ENCODE measurements around the gene PWWP2B. TPM values are rescaled to one million over a fixed set of nuclear protein-coding genes. Genes with fewer than 3 reads are reported as not detected.
A peak's percentile ranks its signal among the peaks of the same experiment; 100 is the strongest.

PWWP2B gene
- total RNA-seq, 4 donors from 2014 or later, result 14.9 to 27.3 (median 16.7) TPM

DNA sequence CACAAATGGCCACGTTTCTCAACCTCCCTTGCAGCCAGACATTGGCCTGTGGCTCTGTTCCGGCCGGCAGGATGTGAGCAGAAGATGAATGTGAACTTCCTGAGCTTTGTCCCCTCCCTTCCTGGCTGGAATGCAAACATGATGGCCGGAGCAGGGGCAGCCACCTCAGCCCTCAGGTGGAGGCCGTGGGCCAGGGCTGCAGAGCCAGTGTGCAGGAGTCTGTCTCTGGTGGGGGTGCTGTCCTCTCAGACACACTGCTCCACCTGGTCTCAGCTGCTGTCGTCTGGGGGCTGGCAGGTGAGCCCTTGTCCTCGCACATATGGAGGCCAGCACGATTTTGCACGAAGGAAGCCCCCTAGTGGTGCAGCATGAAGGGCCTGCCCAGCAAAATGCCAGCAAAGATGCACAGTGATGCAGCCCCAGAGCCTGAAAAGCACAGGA, 25.3 kb upstream of the PWWP2B start:
- intact Hi-C loops (cut with DNase I), result no loop called here
- Histone ChIP-seq H3K4me1 (no peaks in the 10 kb centered on the region), H3K4me3 (no peak overlapping the region), H3K27ac (no peak overlapping the region), H3K27me3 (no peaks in the 10 kb centered on the region), H3K36me3 (peaks cover 0 to 5% (median 2%) of the 10 kb centered on the region in 3 donors), H3K9me3 (no peaks in the 10 kb centered on the region)
- TF ChIP-seq, protein P1, sequence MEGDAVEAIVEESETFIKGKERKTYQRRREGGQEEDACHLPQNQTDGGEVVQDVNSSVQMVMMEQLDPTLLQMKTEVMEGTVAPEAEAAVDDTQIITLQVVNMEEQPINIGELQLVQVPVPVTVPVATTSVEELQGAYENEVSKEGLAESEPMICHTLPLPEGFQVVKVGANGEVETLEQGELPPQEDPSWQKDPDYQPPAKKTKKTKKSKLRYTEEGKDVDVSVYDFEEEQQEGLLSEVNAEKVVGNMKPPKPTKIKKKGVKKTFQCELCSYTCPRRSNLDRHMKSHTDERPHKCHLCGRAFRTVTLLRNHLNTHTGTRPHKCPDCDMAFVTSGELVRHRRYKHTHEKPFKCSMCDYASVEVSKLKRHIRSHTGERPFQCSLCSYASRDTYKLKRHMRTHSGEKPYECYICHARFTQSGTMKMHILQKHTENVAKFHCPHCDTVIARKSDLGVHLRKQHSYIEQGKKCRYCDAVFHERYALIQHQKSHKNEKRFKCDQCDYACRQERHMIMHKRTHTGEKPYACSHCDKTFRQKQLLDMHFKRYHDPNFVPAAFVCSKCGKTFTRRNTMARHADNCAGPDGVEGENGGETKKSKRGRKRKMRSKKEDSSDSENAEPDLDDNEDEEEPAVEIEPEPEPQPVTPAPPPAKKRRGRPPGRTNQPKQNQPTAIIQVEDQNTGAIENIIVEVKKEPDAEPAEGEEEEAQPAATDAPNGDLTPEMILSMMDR (IDR thresholded peaks at IDR 0.05), result peak in 2 of 6 experiments; percentile 6 to 21
- no peak for TF ChIP-seq POLR2A (IDR thresholded peaks at IDR 0.05)
- 66 to 100% methylated on average over 1 to 3 of the region's 9 CpGs for WGBS, 2 donors
- no peak for DNase-seq

DNA sequence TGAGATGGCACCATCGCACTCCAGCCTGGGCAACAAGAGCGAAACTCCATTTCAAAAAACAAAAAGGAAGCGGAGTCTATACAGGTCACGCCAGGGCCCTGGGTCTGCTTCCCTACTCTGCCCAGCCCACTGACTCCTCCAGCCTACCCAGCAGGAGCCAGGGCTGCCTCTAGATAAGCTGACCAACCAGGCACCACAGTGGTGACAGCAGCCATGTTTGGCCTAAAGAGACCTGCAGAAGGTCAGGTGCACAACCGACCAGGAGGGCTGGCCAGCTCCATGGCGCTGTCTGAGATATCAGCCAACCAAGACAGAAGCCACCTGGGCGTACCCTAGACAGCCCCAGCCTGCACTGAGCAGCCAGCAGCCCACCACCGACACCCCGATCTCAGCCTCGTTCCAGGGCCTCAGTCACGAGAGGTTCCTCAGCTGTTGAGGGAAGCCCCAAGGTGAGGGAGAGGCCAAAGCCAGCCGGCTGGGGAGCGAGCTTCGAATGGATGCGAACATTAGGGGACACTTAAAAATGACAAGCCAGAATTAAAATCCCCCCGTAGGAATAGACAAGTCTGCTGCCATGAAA, 24.4 kb upstream of the PWWP2B start:
- no peak overlapping the region for H3K4me3 ChIP-seq
- intact Hi-C loops (cut with DNase I), result no loop called here
- H3K27ac ChIP-seq, result no peak overlapping the region
- no peak for TF ChIP-seq POLR2A (IDR thresholded peaks at IDR 0.05)
- TF ChIP-seq, protein P1 (IDR thresholded peaks at IDR 0.05), result no peak
- no peaks in the 10 kb centered on the region for H3K27me3 ChIP-seq
- no peak for DNase-seq
- no peaks in the 10 kb centered on the region for H3K4me1 ChIP-seq
- no peaks in the 10 kb centered on the region for H3K36me3 ChIP-seq
- 85 to 92% methylated on average over 8 to 16 of the region's 16 CpGs for WGBS, 2 donors
- H3K9me3 ChIP-seq, result no peaks in the 10 kb centered on the region

DNA sequence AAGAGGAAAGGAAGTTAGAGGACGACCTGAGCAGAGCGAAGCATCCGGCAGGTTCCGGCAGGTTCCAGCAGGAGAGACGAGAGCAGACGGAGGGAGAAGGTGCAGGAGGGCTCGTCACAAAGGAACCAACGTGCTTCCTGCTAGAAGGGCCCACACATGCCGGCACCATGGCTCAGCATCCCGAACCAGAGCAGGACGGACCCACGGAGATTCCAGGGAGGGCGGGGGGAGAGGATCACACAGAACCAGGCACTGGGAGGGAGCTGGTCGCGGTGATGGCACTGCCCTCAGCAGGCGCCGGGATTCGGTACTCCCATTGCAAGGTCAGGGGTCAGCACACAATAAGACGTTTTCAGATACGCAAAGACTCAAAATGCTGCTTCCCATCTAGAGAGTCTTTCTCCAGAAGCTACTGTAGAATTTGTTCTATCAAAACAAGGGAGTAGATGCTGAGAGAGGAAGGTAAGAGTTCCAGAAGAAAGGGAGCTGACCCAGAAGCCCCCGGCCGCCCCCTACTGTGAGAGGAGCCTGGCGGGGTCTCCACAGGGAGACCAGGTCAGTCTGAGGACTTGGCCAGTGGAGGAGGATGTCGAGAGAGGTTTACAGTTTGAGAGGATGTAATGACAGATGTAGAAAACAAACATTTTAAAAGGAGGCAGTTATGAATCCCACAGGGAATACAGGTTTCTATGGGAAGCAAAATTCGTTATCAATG, 23.6 kb upstream of the PWWP2B start:
- H3K4me3 ChIP-seq, result no peak overlapping the region
- WGBS, 2 donors, result 66 to 71% methylated on average over 23 to 25 of the region's 25 CpGs
- no peaks in the 10 kb centered on the region for H3K4me1 ChIP-seq
- DNase-seq, result no peak
- H3K27me3 ChIP-seq, result no peaks in the 10 kb centered on the region
- TF ChIP-seq, protein P1 (IDR thresholded peaks at IDR 0.05), result no peak
- no peak for TF ChIP-seq POLR2A (IDR thresholded peaks at IDR 0.05)
- no peak overlapping the region for H3K27ac ChIP-seq
- intact Hi-C loops (cut with DNase I), result no loop called here
- H3K36me3 ChIP-seq, result no peaks in the 10 kb centered on the region
- H3K9me3 ChIP-seq, result no peaks in the 10 kb centered on the region

DNA sequence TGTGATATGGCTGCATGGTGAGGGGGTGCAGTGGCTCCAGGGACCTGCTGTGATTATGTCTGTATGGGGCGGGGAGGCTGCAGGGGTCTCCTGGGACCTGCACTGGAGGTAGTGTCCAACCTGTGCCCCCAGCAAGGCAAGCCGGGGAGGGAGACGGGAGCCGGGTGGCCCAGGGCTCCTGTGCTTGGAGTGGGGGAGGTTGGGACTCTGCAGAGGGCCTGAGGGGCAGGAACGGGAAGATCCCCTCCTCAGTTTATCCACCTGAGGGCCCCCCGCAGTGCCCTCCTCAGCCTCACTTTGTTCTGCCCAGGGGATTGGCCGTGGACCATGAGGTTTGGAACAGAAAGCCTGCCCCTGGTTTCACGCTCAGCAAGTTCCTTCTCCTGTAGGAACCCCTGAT, 22.8 kb upstream of the PWWP2B start:
- Histone ChIP-seq H3K36me3 (no peaks in the 10 kb centered on the region), H3K4me1 (no peaks in the 10 kb centered on the region), H3K4me3 (no peak overlapping the region), H3K9me3 (no peaks in the 10 kb centered on the region), H3K27me3 (no peaks in the 10 kb centered on the region), H3K27ac (no peak overlapping the region)
- intact Hi-C loops (cut with DNase I), result no loop called here
- no peak for DNase-seq
- WGBS, 2 donors, result 88 to 93% methylated on average over 3 to 5 of the region's 8 CpGs
- TF ChIP-seq, protein P1 (IDR thresholded peaks at IDR 0.05), result no peak
- TF ChIP-seq POLR2A (IDR thresholded peaks at IDR 0.05), result no peak

DNA sequence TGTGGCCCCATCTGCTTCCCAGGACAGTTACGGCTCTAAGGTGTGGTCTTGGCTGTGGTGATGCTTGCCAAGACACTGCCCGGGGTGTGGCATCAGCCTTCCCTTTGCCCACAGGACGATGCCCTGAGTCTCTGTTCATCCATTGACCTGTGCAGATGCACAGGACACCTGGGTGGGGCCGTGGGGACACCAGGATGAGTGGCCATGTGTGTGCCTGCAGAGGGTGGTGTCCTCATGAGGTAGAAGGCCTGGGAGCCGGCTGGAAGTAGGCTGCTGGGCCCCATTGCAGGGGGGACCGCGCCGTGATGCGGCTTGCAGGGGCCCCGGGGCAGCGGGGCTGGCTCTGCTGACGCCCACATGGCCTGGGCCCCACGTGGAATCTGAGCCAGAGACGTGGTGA, 22.4 kb upstream of the PWWP2B start:
- 55% methylated on average over 6 of the region's 14 CpGs; no CpG with 5 or more reads in 1 of the 2 donors for WGBS, 2 donors
- no peak overlapping the region for H3K27ac ChIP-seq
- intact Hi-C loops (cut with DNase I), result no loop called here
- H3K4me1 ChIP-seq, result no peaks in the 10 kb centered on the region
- no peaks in the 10 kb centered on the region for H3K36me3 ChIP-seq
- no peak for DNase-seq
- H3K9me3 ChIP-seq, result no peaks in the 10 kb centered on the region
- H3K27me3 ChIP-seq, result no peaks in the 10 kb centered on the region
- TF ChIP-seq POLR2A (IDR thresholded peaks at IDR 0.05), result no peak
- TF ChIP-seq, protein P1 (IDR thresholded peaks at IDR 0.05), result no peak
- no peak overlapping the region for H3K4me3 ChIP-seq

Data from esophagus squamous epithelium (tissue), 5 donors.